CD4-positive, alpha-beta memory T cell (primary cell): Measurements from ENCODE around the gene ZFP28. TPM values are rescaled to one million over a fixed set of nuclear protein-coding genes. Genes with fewer than 3 reads are reported as not detected.

Experiments used
- CTCF ChIA-PET: fragments of 350-600 bp; sonication (Branson Sonifier 250); formaldehyde crosslinking; loops from one replicate; lab custom pipeline; 2021; ENCODE audit warnings: inconsistent platforms; ENCODE audit not compliant: partially characterized antibody; lab: Charles Lee
- POLR2A ChIA-PET: fragments of 350-600 bp; sonication (Branson Sonifier 250); formaldehyde crosslinking; loops from one replicate; lab custom pipeline; 2021; ENCODE audit not compliant: partially characterized antibody; lab: Charles Lee
- DNase-seq, 5 donors: peaks; one replicate each; pipeline versions ENCODE4 v3.0.0 to v3.0.0-alpha.2; 2020 to 2022; ENCODE audit warnings: mixed read lengths in 1 of 5
- H3K27ac ChIP-seq: one replicate; pipeline ENCODE4 v1.7.0; 2013; ENCODE audit warnings: low read depth, low read length
- H3K27me3 ChIP-seq: 2 replicates; pipeline ENCODE4 v1.7.0; 2013; ENCODE audit warnings: mild to moderate bottlenecking, low read length, moderate library complexity; ENCODE audit not compliant: insufficient read depth
- H3K36me3 ChIP-seq: 2 replicates; pipeline ENCODE4 v1.7.0; 2013; ENCODE audit warnings: mild to moderate bottlenecking, low read length, moderate library complexity; ENCODE audit not compliant: insufficient read depth
- H3K4me1 ChIP-seq: 2 replicates; pipeline ENCODE4 v1.7.0; 2013; ENCODE audit warnings: mild to moderate bottlenecking, low read length, moderate library complexity; ENCODE audit not compliant: insufficient read depth
- H3K4me3 ChIP-seq, 2 donors: one replicate each; pipeline ENCODE4 v1.7.0; 2013; ENCODE audit warnings: low read length in 2 of 2, mild to moderate bottlenecking in 1 of 2
- H3K9me3 ChIP-seq, 2 donors: one replicate each; pipeline ENCODE4 v1.7.0; 2013; ENCODE audit warnings: low read length in 2 of 2, control low read depth in 1 of 2; ENCODE audit not compliant: control insufficient read depth in 1 of 2
- H3K27ac Mint-ChIP-seq, 7 donors: one replicate each; pipeline ENCODE4 v1.8.0; 2020 to 2021; ENCODE audit warnings: mixed read lengths in 7 of 7, mild to moderate bottlenecking in 6 of 7, inconsistent platforms in 3 of 7, moderate library complexity in 3 of 7
- H3K27me3 Mint-ChIP-seq, 2 donors: one replicate each; pipeline ENCODE4 v1.8.0; 2020 to 2021; ENCODE audit warnings: mixed read lengths in 2 of 2
- H3K36me3 Mint-ChIP-seq, 2 donors: one replicate each; pipeline ENCODE4 v1.8.0; 2020 to 2021; ENCODE audit warnings: mixed read lengths in 2 of 2, inconsistent platforms in 1 of 2, mild to moderate bottlenecking in 1 of 2
- H3K4me1 Mint-ChIP-seq, 4 donors: one replicate each; pipeline ENCODE4 v1.8.0; 2020 to 2021; ENCODE audit warnings: mixed read lengths in 4 of 4, mild to moderate bottlenecking in 1 of 4
- H3K4me3 Mint-ChIP-seq, 8 donors: one replicate each; pipeline ENCODE4 v1.8.0; 2020 to 2021; ENCODE audit warnings: mixed read lengths in 8 of 8, mild to moderate bottlenecking in 7 of 8, moderate library complexity in 6 of 8, inconsistent platforms in 3 of 8
- H3K9me3 Mint-ChIP-seq, 8 donors: one replicate each; pipeline ENCODE4 v1.8.0; 2020 to 2021; ENCODE audit warnings: mixed read lengths in 8 of 8, mild to moderate bottlenecking in 5 of 8, inconsistent platforms in 3 of 8, moderate library complexity in 1 of 8
- intact Hi-C: fragments of 100-400 bp; cut with micrococcal nuclease; formaldehyde crosslinking; loops from one replicate; pipeline ENCODE4 v1.15.1; 2023
- polyA plus RNA-seq, 2 donors: library from polyadenylated mRNA; unstranded; fragments of 300-500 nt; fragmentation: Illumina TruSeq; gene quantifications; one replicate each; pipeline ENCODE4 v1.2.3, GENCODE V29; 2021
- total RNA-seq, 2 experiments: library from RNA; stranded (reverse); gene quantifications; one replicate each; pipeline ENCODE4 v1.2.3, GENCODE V29; 2021

The ZFP28 gene
- total and polyA plus RNA-seq, 4 experiments from 2014 or later: 1.5 to 8.8 (median 5.6) TPM

- Mint-ChIP-seq H3K4me3 (peak overlapping the region; percentile 88 to 98 (median 93)), H3K36me3 (peaks cover 26 to 32% of the 10 kb centered on the region in 2 donors), H3K27me3 (peaks cover 0 to 2% of the 10 kb centered on the region in 2 donors), H3K9me3 (peaks cover 2 to 38% (median 29%) of the 10 kb centered on the region in 8 donors), H3K27ac (peak overlapping the region; percentile 54 to 94 (median 91)), H3K4me1 (peaks cover 14 to 22% (median 17%) of the 10 kb centered on the region in 4 donors)
- peak overlapping the region; percentile 55 to 57 for H3K4me3 ChIP-seq
- intact Hi-C loops: loop anchor here (1.0 to 5.0 kb wide), 4 partner anchors 28 to 193 kb away; partner anchors contain the start of genes ZFP28, ZNF470, ZNF583 and ZNF835
- POLR2A ChIA-PET: interaction anchor here (1.0 to 1.3 kb wide), 2 partner anchors 29 to 202 kb away, joined by 4 to 6 read pairs; partner anchors contain the start of genes ZNF470 and ZNF582
- H3K9me3 ChIP-seq: no peaks in the 10 kb centered on the region
- H3K36me3 ChIP-seq: no peaks in the 10 kb centered on the region
- H3K27me3 ChIP-seq: no peaks in the 10 kb centered on the region
- CTCF ChIA-PET: interaction anchor here (1.3 kb wide), 1 partner anchor 203 kb away, joined by 4 read pairs; the partner anchor contains the start of gene ZNF582
- no peak for DNase-seq
- peak overlapping the region; percentile 63 for H3K27ac ChIP-seq
- peaks cover 17% of the 10 kb centered on the region for H3K4me1 ChIP-seq
Measured at GRCh38 chr19:56595548-56595899, 56.8 kb downstream of the ZFP28 start.

GRCh38 chr19:56596676-56597075 is 57.9 kb downstream of the ZFP28 start:
- Mint-ChIP-seq H3K27me3 (no peaks in the 10 kb centered on the region), H3K9me3 (peaks cover 2 to 42% (median 33%) of the 10 kb centered on the region in 8 donors), H3K4me1 (peaks cover 16 to 25% (median 21%) of the 10 kb centered on the region in 4 donors), H3K27ac (no peak overlapping the region), H3K4me3 (peak overlapping the region in 7 of 8 donors; percentile 88 to 98 (median 93)), H3K36me3 (peaks cover 38 to 44% of the 10 kb centered on the region in 2 donors)
- H3K4me3 ChIP-seq: no peak overlapping the region
- H3K4me1 ChIP-seq: peaks cover 17% of the 10 kb centered on the region
- no peak overlapping the region for H3K27ac ChIP-seq
- H3K27me3 ChIP-seq: no peaks in the 10 kb centered on the region
- ChIA-PET POLR2A (no interaction called here), CTCF (no interaction called here)
- DNase-seq: no peak
- peaks cover 0 to 10% of the 10 kb centered on the region in 2 donors for H3K9me3 ChIP-seq
- intact Hi-C loops: loop anchor here (5.0 kb wide), 1 partner anchor 194 kb away; the partner anchor contains the start of gene ZNF583
- peaks cover 7% of the 10 kb centered on the region for H3K36me3 ChIP-seq

DNA sequence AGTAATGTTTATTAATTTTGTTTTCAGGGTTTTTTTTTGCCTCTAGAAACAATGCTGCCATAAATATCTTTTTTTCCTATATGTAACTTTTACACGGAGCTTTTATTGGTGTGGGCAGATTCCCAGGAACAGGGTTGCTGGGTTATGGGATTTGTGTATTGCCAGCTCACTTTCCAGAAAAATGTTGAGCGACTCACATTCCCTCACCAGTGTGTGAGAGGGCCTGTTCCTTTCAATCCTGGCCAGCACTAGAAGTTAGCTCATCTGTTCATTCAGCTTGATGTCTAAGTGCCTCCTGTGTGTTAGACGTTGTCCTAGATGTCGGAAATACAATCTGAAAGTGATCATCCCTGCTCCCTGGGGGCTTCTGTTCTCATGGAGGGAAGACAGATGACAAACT is 58.9 kb downstream of the ZFP28 start:
- Histone ChIP-seq H3K4me1 (peaks cover 17% of the 10 kb centered on the region), H3K27me3 (no peaks in the 10 kb centered on the region), H3K36me3 (peaks cover 15% of the 10 kb centered on the region), H3K27ac (no peak overlapping the region), H3K4me3 (no peak overlapping the region), H3K9me3 (peaks cover 0 to 10% of the 10 kb centered on the region in 2 donors)
- no peak overlapping the region for H3K4me3 Mint-ChIP-seq
- H3K36me3 Mint-ChIP-seq: peaks cover 46 to 54% of the 10 kb centered on the region in 2 donors
- H3K27me3 Mint-ChIP-seq: no peaks in the 10 kb centered on the region
- no peak for DNase-seq
- POLR2A ChIA-PET: no interaction called here
- CTCF ChIA-PET: no interaction called here
- intact Hi-C loops: loop anchor here (5.0 kb wide), 1 partner anchor 195 kb away; the partner anchor contains the start of gene ZNF583
- peak overlapping the region in 1 of 7 donors; percentile 29 for H3K27ac Mint-ChIP-seq
- H3K4me1 Mint-ChIP-seq: peaks cover 16 to 32% (median 21%) of the 10 kb centered on the region in 4 donors
- H3K9me3 Mint-ChIP-seq: peaks cover 2 to 45% (median 36%) of the 10 kb centered on the region in 8 donors

DNA sequence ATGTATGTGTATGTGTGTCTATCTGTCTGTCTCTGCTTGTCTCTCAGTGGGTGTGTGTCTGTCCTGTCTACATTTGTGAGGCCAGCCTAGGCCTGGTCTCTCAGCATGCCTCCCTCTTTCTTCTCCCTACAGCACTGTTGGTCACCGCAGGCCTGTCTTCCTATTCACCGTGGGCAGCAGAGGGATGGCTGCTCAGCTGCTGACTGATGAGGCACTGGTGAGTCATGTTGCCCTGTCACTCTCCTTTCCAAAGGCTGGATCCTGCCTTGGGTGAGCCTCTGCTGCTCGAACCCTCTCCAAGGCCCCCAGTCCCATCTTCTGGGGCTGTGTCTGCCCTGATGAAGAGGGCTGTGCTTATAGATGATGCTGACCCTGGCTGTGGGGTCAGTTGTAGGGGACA is 62.6 kb downstream of the ZFP28 start:
- peaks cover 2 to 77% (median 67%) of the 10 kb centered on the region in 8 donors for H3K9me3 Mint-ChIP-seq
- no peak for DNase-seq
- H3K27ac ChIP-seq: no peak overlapping the region
- H3K4me3 ChIP-seq: no peak overlapping the region
- H3K27me3 ChIP-seq: no peaks in the 10 kb centered on the region
- POLR2A ChIA-PET: no interaction called here
- H3K4me1 ChIP-seq: peaks cover 2% of the 10 kb centered on the region
- H3K27ac Mint-ChIP-seq: no peak overlapping the region
- H3K4me3 Mint-ChIP-seq: no peak overlapping the region
- peaks cover 0 to 24% of the 10 kb centered on the region in 2 donors for H3K9me3 ChIP-seq
- CTCF ChIA-PET: no interaction called here
- intact Hi-C loops: no loop called here
- peaks cover 24% of the 10 kb centered on the region for H3K36me3 ChIP-seq
- peaks cover under 1 to 16% (median 9%) of the 10 kb centered on the region in 4 donors for H3K4me1 Mint-ChIP-seq
- no peaks in the 10 kb centered on the region for H3K27me3 Mint-ChIP-seq
- peaks cover 69 to 76% of the 10 kb centered on the region in 2 donors for H3K36me3 Mint-ChIP-seq

DNA sequence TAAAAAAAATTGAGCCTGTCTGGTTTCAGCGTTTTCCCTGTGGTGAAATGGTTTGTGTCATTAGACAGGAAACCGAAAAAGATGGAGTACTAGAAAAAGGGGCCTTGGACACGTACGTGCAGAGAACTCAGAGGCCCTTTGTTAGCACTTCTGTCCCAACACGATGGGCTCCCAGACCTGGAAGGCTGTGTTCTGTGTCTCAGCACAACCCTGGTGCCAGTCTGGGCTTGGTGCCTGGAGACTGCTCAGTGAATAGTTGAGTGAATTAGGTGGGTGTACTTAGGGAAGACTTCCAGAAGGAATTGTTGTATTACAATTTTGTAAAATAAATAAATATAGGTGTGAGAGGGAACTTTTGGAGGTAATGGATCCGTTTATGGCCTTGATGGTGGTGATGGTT is 65.1 kb downstream of the ZFP28 start:
- intact Hi-C loops: no loop called here
- Mint-ChIP-seq H3K4me1 (peaks cover 0 to 13% (median 8%) of the 10 kb centered on the region in 4 donors), H3K4me3 (no peak overlapping the region), H3K9me3 (peaks cover 2 to 85% (median 82%) of the 10 kb centered on the region in 8 donors), H3K36me3 (peaks cover 76 to 83% of the 10 kb centered on the region in 2 donors), H3K27me3 (no peaks in the 10 kb centered on the region), H3K27ac (no peak overlapping the region)
- POLR2A ChIA-PET: no interaction called here
- peaks cover 10 to 48% of the 10 kb centered on the region in 2 donors for H3K9me3 ChIP-seq
- H3K27ac ChIP-seq: no peak overlapping the region
- no peaks in the 10 kb centered on the region for H3K27me3 ChIP-seq
- H3K36me3 ChIP-seq: peaks cover 24% of the 10 kb centered on the region
- CTCF ChIA-PET: no interaction called here
- DNase-seq: no peak
- no peak overlapping the region for H3K4me3 ChIP-seq
- H3K4me1 ChIP-seq: no peaks in the 10 kb centered on the region

Other genes with a start within 250 kb of the ZFP28 start
- gene ZSCAN5A, start 224.1 kb upstream of the ZFP28 start, total RNA-seq: 10 to 100 TPM; 12.2 to 14.6 TPM
- 1 to 10 TPM; 9.7 to 9.8 TPM for gene ZSCAN5A, start 224.1 kb upstream of the ZFP28 start, polyA plus RNA-seq
- gene ZNF582, start 145.4 kb upstream of the ZFP28 start, total RNA-seq: 1 to 10 TPM; 7.3 to 7.8 TPM
- 1 to 10 TPM; 3.0 to 6.5 TPM for gene ZNF582, start 145.4 kb upstream of the ZFP28 start, polyA plus RNA-seq
- 10 to 100 TPM in 1 of 2 experiments, 1 to 10 TPM in 1; 9.2 to 14.4 TPM for gene ZNF583, start 134.6 kb upstream of the ZFP28 start, total RNA-seq
- gene ZNF583, start 134.6 kb upstream of the ZFP28 start, polyA plus RNA-seq: 10 to 100 TPM; 10.2 to 16.5 TPM
- gene ZNF667, start 61.6 kb upstream of the ZFP28 start, total RNA-seq: under 1 TPM in 1 of 2 experiments, not detected in 1; 0.15 TPM
- gene ZNF667, start 61.6 kb upstream of the ZFP28 start, polyA plus RNA-seq: under 1 TPM; 0.09 to 0.23 TPM
- gene ZNF471, start 31.1 kb upstream of the ZFP28 start, total RNA-seq: 1 to 10 TPM; 1.1 to 1.7 TPM
- under 1 TPM; 0.31 to 0.89 TPM for gene ZNF471, start 31.1 kb upstream of the ZFP28 start, polyA plus RNA-seq
- gene ZNF470, start 28.5 kb downstream of the ZFP28 start, total RNA-seq: 1 to 10 TPM; 4.9 to 5.0 TPM
- gene ZNF470, start 28.5 kb downstream of the ZFP28 start, polyA plus RNA-seq: 1 to 10 TPM; 1.2 to 2.7 TPM
- 1 to 10 TPM; 8.2 to 8.3 TPM for gene ZNF71, start 56.4 kb downstream of the ZFP28 start, total RNA-seq
- 10 to 100 TPM in 1 of 2 donors, 1 to 10 TPM in 1; 7.1 to 13.7 TPM for gene ZNF71, start 56.4 kb downstream of the ZFP28 start, polyA plus RNA-seq
- gene SMIM17, start 104.2 kb downstream of the ZFP28 start, total RNA-seq: not detected
- not detected for gene SMIM17, start 104.2 kb downstream of the ZFP28 start, polyA plus RNA-seq
- gene ZNF835, start 132.8 kb downstream of the ZFP28 start, total RNA-seq: 1 to 10 TPM; 3.2 to 3.8 TPM
- gene ZNF835, start 132.8 kb downstream of the ZFP28 start, polyA plus RNA-seq: 1 to 10 TPM in 1 of 2 donors, under 1 TPM in 1; 0.64 to 3.7 TPM